Ureter (tissue), 1 donor: Measurements from ENCODE around the gene TMEM273. TPM values are rescaled to one million over a fixed set of nuclear protein-coding genes. Genes with fewer than 3 reads are reported as not detected.

Experiments
- DNase-seq: peaks from one replicate; pipeline ENCODE4 v3.0.0-alpha.2; 2020; ENCODE audit warnings: low spot score
- total RNA-seq: library from RNA; stranded (reverse); gene quantifications from one replicate; pipeline ENCODE4 v1.2.4, GENCODE V29; 2023
- donor health status: DM: yes; HTN: yes; CAD: no.

TMEM273 gene
- total RNA-seq, 1 donor from 2014 or later = 26.6 TPM

- no peak for DNase-seq
Measured at GRCh38 chr10:49140304-49141177, 47.6 kb downstream of the TMEM273 start.

GRCh38 chr10:49139846-49140195, 48.4 kb downstream of the TMEM273 start:
- no peak for DNase-seq

GRCh38 chr10:49139028-49139845, 49.0 kb downstream of the TMEM273 start:
- no peak for DNase-seq

GRCh38 chr10:49138361-49138891, 49.8 kb downstream of the TMEM273 start:
- DNase-seq = no peak

GRCh38 chr10:49136525-49136924, 51.7 kb downstream of the TMEM273 start:
- DNase-seq = no peak

GRCh38 chr10:49135575-49136313, 52.4 kb downstream of the TMEM273 start:
- no peak for DNase-seq

- no peak for DNase-seq
Measured at GRCh38 chr10:49134327-49134726, 53.9 kb downstream of the TMEM273 start.

- no peak for DNase-seq
Measured at GRCh38 chr10:49133706-49134248, 54.4 kb downstream of the TMEM273 start, which contains the start of gene FAM170B. FAM170B (minus strand) TSS chr10:49134021; CDS start chr10:49133918, 103 bp downstream.

GRCh38 chr10:49132362-49132737, 55.8 kb downstream of the TMEM273 start:
- DNase-seq = no peak

GRCh38 chr10:49131507-49132361, 56.5 kb downstream of the TMEM273 start:
- no peak for DNase-seq

- no peak for DNase-seq
Measured at GRCh38 chr10:49129376-49129775, 58.8 kb downstream of the TMEM273 start.

GRCh38 chr10:49128854-49129253, 59.3 kb downstream of the TMEM273 start:
- DNase-seq = no peak

GRCh38 chr10:49123981-49124950, 63.9 kb downstream of the TMEM273 start:
- no peak for DNase-seq

GRCh38 chr10:49120911-49121310, 67.3 kb downstream of the TMEM273 start:
- no peak for DNase-seq

- DNase-seq = no peak
Measured at GRCh38 chr10:49119746-49120145, 68.4 kb downstream of the TMEM273 start.

GRCh38 chr10:49118430-49119074, 69.6 kb downstream of the TMEM273 start:
- DNase-seq = no peak

- DNase-seq = no peak
Measured at GRCh38 chr10:49117376-49118070, 70.7 kb downstream of the TMEM273 start.
